ENCODE data around the gene PRKAR2B.

DNA sequence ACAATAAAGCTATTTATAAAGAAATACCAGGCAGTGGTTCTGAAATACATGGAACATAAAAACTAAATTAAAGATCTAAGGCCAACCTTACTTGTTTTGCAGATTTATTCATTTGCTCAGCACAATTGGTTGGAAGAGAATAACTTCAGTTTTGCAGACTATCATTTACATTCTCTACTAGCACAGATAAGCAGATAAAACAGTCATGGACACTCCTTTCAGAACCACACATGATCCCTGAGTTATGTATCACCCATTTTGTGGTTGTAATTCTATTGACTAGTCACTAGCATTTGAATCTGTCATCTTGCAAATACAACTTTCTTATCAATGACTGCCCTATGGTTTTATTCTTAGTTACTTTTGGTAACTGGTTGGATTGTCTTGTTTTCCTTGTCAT lies 45.1 kb downstream of the PRKAR2B start:
- no peak for TF ChIP-seq EZH2 (IDR thresholded peaks at IDR 0.05; ENCODE audit: borderline replicate concordance, insufficient read depth, low read depth, low read length, poor library complexity, severe bottlenecking)
- TF ChIP-seq, protein P1, sequence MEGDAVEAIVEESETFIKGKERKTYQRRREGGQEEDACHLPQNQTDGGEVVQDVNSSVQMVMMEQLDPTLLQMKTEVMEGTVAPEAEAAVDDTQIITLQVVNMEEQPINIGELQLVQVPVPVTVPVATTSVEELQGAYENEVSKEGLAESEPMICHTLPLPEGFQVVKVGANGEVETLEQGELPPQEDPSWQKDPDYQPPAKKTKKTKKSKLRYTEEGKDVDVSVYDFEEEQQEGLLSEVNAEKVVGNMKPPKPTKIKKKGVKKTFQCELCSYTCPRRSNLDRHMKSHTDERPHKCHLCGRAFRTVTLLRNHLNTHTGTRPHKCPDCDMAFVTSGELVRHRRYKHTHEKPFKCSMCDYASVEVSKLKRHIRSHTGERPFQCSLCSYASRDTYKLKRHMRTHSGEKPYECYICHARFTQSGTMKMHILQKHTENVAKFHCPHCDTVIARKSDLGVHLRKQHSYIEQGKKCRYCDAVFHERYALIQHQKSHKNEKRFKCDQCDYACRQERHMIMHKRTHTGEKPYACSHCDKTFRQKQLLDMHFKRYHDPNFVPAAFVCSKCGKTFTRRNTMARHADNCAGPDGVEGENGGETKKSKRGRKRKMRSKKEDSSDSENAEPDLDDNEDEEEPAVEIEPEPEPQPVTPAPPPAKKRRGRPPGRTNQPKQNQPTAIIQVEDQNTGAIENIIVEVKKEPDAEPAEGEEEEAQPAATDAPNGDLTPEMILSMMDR (IDR thresholded peaks at IDR 0.05): no peak
